NCI-H510A treated with DMSO at 0.1 percent for 48 hours (cell line): Measurements from ENCODE around the gene MRNIP.
"Not testable (repeated sequence)": the region's sequence is repeated elsewhere in the genome, so short reads cannot be mapped to it uniquely, and the experiment has no call there.

Source experiments
- DNase-seq: peaks from one replicate; lab custom pipeline; 2025; lab: John Stamatoyannopoulos, UW

The MRNIP gene

GRCh38 chr5:179792612-179793467 is 65.8 kb downstream of the MRNIP start:
- no peak for DNase-seq

GRCh38 chr5:179791881-179792611 is 66.6 kb downstream of the MRNIP start:
- DNase-seq = no peak

- not testable (repeated sequence) for DNase-seq
Measured at GRCh38 chr5:179789278-179789677, 69.3 kb downstream of the MRNIP start.

- no peak for DNase-seq
Measured at GRCh38 chr5:179788193-179788854, 70.3 kb downstream of the MRNIP start.
